Fibroblast of villous mesenchyme (primary cell): ENCODE measurements around the gene TMA7B. TPM values are rescaled to one million over a fixed set of nuclear protein-coding genes. Genes with fewer than 3 reads are reported as not detected.
"Not testable (repeated sequence)": the region's sequence is repeated elsewhere in the genome, so short reads cannot be mapped to it uniquely, and the experiment has no call there.

ENCODE experiments used
- DNase-seq: peaks from one replicate; pipeline ENCODE4 v3.0.0-alpha.2; 2010; ENCODE audit warnings: low read depth
- H3K4me3 ChIP-seq: 2 replicates; pipeline ENCODE4 v1.5.1; 2011; ENCODE audit warnings: low read depth, mild to moderate bottlenecking, low read length
- total RNA-seq: library from RNA; depleted of rRNA; stranded (reverse); fragments of >200 nt; gene quantifications from 2 replicates; pipeline ENCODE4 v1.2.3, GENCODE V29; 2012
- TF ChIP-seq, protein P1 (sequence below): IDR thresholded peaks from 2 replicates; pipeline ENCODE4 v1.5.1; 2012; ENCODE audit warnings: low read depth, mild to moderate bottlenecking, low read length; ENCODE audit not compliant: insufficient read depth

The TMA7B gene
- total RNA-seq, 1 donor: not detected

GRCh38 chr22:39988386-39989114 is 28.4 kb downstream of the TMA7B start:
- TF ChIP-seq, protein P1, sequence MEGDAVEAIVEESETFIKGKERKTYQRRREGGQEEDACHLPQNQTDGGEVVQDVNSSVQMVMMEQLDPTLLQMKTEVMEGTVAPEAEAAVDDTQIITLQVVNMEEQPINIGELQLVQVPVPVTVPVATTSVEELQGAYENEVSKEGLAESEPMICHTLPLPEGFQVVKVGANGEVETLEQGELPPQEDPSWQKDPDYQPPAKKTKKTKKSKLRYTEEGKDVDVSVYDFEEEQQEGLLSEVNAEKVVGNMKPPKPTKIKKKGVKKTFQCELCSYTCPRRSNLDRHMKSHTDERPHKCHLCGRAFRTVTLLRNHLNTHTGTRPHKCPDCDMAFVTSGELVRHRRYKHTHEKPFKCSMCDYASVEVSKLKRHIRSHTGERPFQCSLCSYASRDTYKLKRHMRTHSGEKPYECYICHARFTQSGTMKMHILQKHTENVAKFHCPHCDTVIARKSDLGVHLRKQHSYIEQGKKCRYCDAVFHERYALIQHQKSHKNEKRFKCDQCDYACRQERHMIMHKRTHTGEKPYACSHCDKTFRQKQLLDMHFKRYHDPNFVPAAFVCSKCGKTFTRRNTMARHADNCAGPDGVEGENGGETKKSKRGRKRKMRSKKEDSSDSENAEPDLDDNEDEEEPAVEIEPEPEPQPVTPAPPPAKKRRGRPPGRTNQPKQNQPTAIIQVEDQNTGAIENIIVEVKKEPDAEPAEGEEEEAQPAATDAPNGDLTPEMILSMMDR: no peak
- no peak for DNase-seq
- no peak overlapping the region for H3K4me3 ChIP-seq

GRCh38 chr22:39989633-39990032 is 29.4 kb downstream of the TMA7B start:
- no peak for DNase-seq

DNA sequence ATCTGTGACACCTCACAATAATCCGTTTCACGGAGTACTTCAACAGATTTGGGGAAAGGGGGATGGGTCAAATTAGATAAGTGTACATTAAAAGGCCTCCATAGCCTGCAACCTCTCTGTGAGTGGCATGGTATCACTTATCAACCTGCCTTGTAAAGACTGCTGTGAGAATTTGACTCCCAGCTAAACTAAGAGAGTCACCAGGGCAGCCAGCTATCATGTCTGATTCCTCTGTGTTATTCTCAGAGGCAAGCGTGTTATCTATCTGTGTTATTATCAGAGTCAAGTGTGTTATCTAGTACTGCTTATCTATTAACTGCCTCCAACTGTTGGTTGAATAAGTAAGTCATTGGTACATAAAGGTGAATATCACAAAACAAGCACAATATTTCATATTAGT is 30.5 kb downstream of the TMA7B start:
- TF ChIP-seq, protein P1: no peak
- no peak for DNase-seq
- H3K4me3 ChIP-seq: no peak overlapping the region

More at GRCh38 chr22:39989633-39990032, 29.4 kb downstream of the TMA7B start:
- TF ChIP-seq, protein P1: no peak
- no peak overlapping the region for H3K4me3 ChIP-seq

- no peak for DNase-seq
- H3K4me3 ChIP-seq: no peak overlapping the region
- TF ChIP-seq, protein P1: no peak
Observed at GRCh38 chr22:39991159-39991860, 31.1 kb downstream of the TMA7B start.

GRCh38 chr22:39992088-39992826 is 32.1 kb downstream of the TMA7B start:
- no peak overlapping the region for H3K4me3 ChIP-seq
- TF ChIP-seq, protein P1: no peak
- no peak for DNase-seq

- not testable (repeated sequence) for DNase-seq, H3K4me3 ChIP-seq
Observed at GRCh38 chr22:39992894-39993293, 32.7 kb downstream of the TMA7B start.

DNA sequence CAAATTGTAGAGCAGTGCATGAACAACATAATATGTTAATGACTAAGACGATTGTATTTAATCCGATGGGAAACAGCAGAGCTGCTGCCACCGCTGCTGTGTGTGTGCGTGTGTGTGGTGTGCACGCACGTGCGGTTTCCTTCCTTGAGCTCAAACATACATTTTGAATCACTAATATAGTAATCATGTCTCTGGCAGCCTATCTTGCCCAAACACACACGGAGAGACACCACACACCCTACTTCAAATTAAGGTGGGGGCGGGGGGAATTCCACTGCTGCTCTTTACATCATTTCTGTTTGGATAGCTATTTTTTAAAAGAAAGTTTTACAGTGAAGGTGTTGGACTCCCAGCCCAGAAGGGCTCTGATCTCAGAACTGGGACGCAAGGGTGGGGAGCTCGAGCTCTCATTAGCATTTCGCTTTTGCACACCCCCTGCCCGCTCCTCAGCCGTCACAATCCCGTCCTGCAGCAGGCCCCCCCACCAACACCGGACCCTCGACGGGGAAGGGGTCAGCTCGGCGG is 33.9 kb downstream of the TMA7B start:
- no peak overlapping the region for H3K4me3 ChIP-seq
- TF ChIP-seq, protein P1: no peak
- DNase-seq: no peak
